Retina (tissue), 1 donor: Measurements from ENCODE around the gene MCM6.
"Not testable (repeated sequence)": the region's sequence is repeated elsewhere in the genome, so short reads cannot be mapped to it uniquely, and the experiment has no call there.

Source experiments
- DNase-seq: peaks from one replicate; pipeline ENCODE4 v3.0.0-alpha.2; 2016

The MCM6 gene

GRCh38 chr2:135876066-135876711, at the start of gene MCM6:
Gene MCM6, minus strand, starts transcription at chr2:135876443. Its CDS starts 78 bp downstream, at chr2:135876365.
- DNase-seq, result peak; percentile 97

GRCh38 chr2:135925571-135925970, 49.3 kb upstream of the MCM6 start:
- DNase-seq, result no peak

GRCh38 chr2:135916207-135916606, 40.0 kb upstream of the MCM6 start:
- DNase-seq, result peak; percentile 23

- no peak for DNase-seq
These were observed 38.2 kb upstream of the MCM6 start for GRCh38 chr2:135914485-135914884.

- peak; percentile 24 for DNase-seq
These were observed 37.6 kb upstream of the MCM6 start for GRCh38 chr2:135913727-135914365.

GRCh38 chr2:135909976-135910375, 33.7 kb upstream of the MCM6 start:
- no peak for DNase-seq

GRCh38 chr2:135905679-135906078, 29.4 kb upstream of the MCM6 start:
- no peak for DNase-seq

- DNase-seq, result no peak
These were observed 28.2 kb upstream of the MCM6 start for GRCh38 chr2:135904341-135904989.

GRCh38 chr2:135903650-135904049, 27.4 kb upstream of the MCM6 start:
- DNase-seq, result no peak

GRCh38 chr2:135899567-135899966, 23.3 kb upstream of the MCM6 start:
- no peak for DNase-seq

- DNase-seq, result no peak
These were observed 22.1 kb upstream of the MCM6 start for GRCh38 chr2:135898234-135898786.

GRCh38 chr2:135894930-135895329, 18.7 kb upstream of the MCM6 start:
- no peak for DNase-seq

GRCh38 chr2:135893374-135893794, 17.1 kb upstream of the MCM6 start:
- DNase-seq, result no peak

GRCh38 chr2:135890835-135891234, 14.6 kb upstream of the MCM6 start:
- no peak for DNase-seq

GRCh38 chr2:135890149-135890548, 13.9 kb upstream of the MCM6 start:
- no peak for DNase-seq

- DNase-seq, result not testable (repeated sequence)
These were observed 12.3 kb upstream of the MCM6 start for GRCh38 chr2:135888587-135888986.

GRCh38 chr2:135885709-135886108, 9.5 kb upstream of the MCM6 start:
- no peak for DNase-seq

GRCh38 chr2:135882415-135882814, 6.2 kb upstream of the MCM6 start:
- no peak for DNase-seq

GRCh38 chr2:135876770-135877169, 527 bp upstream of the MCM6 start:
- DNase-seq, result not testable (repeated sequence)

- DNase-seq, result no peak
These were observed 665 bp downstream of the MCM6 start for GRCh38 chr2:135875491-135876065.

- no peak for DNase-seq
These were observed 1.4 kb downstream of the MCM6 start for GRCh38 chr2:135874777-135875365.

GRCh38 chr2:135870571-135870970, 5.7 kb downstream of the MCM6 start:
- DNase-seq, result no peak

- DNase-seq, result no peak
These were observed 13.0 kb downstream of the MCM6 start for GRCh38 chr2:135863233-135863632.
